ENCODE results near the gene SLC49A4. TPM values are rescaled to one million over a fixed set of nuclear protein-coding genes. Genes with fewer than 3 reads are reported as not detected.

Gene SLC49A4
- total RNA-seq, 1 experiment from 2014 or later: 49.5 TPM

DNA sequence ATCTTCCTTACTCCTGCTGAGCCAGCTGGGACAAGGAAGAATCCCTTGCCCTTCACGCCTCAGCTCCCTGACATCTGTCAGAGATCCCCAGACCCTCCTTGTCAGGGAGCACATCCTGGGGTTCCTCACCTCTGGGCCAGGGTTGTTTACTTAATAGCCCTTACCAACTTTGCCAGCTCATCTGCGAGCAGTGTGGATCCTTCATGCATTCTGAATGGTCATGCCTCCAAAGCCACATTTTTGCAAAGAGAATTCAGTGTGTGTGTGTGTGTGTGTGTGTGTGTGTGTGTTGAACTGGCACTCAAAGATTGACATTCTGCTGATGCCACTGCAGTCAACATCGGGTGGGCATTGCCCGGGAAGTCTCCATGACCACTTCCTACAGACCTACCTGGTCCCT is 112.6 kb downstream of the SLC49A4 start:
- DNase-seq (ENCODE audit: low spot score): no peak

DNA sequence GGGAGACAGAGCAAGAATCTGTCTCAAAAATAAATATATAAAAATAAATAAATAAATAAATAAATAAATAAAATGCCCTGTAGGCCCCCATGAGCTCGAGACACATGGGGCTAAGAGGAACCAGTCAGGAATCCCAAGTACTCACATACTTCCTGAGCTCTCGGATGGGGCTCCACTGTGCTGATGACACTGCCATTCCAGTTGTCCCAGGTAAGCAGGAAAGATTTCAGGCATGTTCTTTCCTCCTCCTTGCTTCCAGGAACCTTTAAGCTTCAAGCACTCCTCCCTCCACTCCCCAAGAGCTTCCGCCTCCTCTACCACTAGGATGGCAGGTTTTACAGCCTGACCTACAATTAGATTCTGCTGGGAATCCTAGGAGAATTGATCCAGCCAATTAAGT is 113.4 kb downstream of the SLC49A4 start:
- no peak for DNase-seq (ENCODE audit: low spot score)

DNA sequence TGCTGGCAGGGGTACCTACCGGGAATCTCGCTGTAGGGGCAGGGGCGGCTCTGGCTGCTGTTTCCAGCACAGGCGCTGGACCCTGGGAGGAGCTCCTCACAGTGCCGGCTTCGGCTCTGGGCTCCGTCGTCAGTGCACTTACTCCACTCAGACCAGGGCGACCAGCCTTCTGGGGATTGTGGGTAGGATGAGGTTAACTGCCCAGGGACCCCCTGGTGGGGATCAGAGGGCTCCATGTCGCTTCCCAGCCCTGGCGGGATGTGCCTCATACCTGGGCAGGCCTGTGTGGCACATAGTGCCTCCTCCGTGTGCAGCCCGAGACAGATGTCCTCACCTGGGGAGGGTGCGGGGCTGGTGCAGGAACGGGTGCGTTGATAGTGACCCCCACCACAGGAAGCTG is 117.0 kb downstream of the SLC49A4 start:
- DNase-seq (ENCODE audit: low spot score): no peak

DNA sequence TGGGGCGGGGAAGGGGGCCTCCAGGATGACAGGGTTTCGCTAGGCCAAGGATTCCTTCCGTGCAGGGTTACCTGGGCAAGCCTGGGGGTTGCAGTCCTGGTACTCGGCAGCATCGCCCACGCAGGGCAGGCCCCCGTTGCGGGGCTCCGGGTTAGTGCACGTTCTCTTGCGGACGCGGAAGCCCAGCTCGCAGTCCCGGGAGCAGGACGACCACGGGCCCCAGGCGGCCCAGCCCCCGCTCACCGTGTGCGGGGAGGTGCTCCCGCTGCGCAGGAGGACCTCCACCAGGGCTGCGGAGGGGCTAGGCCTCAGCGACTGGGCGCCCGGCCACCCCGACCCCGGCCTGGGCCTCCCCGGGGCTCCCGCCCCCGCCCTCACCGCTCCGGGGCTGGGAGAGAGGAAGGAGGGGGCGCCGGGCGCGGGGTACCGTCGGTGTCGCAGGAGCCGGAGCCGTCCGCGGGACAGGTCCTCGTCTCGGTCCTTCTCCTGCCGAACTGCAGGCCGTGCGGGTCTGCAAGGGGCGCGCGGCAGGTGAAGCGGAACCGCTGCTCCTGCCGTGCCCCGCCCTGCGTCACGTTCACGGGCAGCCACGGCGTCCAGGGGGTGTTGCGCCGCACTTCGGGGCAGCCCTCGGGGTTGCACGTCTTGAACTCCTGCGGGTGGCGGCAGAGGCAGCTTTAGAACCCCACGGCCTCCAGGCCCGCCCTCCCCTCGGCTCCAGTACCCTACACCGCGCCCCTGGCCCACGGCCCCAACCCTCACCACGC is 118.1 kb downstream of the SLC49A4 start:
- no peak for DNase-seq (ENCODE audit: low spot score)

DNA sequence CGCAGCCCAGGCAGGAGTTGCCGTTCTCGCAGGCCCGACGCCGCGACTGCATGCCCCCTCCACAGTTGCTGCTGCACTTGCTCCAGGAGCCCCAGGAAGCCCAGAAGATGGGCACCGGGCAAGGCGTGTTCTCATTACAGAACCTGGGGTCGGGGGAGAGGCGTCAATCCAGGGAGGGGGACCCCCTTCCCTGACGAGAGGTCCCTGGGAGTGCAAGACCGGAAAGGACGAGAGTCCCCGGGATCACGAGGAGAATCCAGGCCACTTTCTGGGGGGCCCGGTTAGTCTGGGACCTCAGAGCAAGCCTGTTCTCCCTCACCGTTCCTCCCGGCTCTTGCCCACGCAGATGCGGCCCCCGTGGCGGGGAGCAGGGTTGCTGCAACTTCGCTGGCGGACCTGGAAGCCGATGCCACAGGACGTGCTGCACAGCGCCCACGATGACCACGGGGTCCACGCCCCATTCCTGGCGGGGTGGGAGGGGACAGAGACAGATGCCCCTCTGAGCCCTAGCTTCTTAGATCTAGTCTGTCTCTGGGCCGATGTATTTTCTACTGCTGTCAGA is 118.8 kb downstream of the SLC49A4 start:
- DNase-seq (ENCODE audit: low spot score): no peak

DNA sequence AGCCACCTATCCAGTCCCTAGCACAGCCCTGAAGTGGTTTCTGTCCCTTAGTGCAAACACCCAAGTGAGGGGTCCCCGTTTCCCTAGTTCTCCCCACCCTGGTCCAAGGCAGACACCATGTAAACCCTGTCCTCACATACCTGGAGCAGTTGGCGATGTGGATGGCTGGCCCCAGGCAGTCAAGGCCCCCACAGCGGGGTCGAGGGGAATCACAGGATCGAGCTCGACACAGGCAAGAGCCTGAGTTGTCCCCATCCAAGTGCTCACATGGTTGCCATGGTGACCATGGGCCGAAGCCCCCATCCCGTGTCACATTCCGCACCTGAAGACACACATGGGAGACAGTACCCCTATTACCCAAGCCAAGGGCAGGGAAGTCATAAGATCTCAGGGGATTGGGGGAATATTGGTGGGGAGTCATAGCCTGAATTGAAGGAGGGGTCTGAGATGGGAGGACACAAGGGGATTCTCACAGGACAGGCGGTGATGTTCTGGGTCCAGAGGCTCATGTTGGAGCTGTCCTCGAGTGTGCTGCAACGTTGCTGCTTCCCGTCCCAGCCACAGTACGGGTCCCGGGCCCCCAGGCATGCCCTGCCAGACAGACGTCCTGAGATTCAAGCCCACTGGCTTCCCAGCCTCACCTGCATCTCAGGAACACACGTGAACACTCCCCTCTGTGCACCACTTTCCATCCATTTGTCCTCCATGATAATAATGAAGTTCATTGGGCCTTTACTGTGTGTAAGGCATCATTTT is 120.6 kb downstream of the SLC49A4 start:
- DNase-seq (ENCODE audit: low spot score): no peak

DNA sequence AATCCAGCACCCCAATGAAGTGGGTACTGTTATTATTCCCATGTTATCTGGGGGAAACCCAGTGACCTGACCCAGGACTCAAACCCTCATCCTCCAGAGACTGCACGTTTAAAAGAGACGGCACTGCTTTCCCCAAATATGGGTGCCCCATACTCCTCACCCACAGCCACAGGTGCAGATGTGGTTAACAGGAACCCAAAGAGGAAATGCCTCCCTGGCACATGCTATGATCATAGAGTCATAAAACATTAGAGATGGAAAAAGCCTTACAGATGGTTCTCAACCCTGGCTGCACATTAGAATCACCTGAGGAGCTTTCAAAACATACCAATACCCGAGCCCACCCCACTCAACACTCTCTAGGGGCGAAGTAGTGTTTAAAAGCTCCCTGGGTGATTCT is 121.2 kb downstream of the SLC49A4 start:
- no peak for DNase-seq (ENCODE audit: low spot score)

DNA sequence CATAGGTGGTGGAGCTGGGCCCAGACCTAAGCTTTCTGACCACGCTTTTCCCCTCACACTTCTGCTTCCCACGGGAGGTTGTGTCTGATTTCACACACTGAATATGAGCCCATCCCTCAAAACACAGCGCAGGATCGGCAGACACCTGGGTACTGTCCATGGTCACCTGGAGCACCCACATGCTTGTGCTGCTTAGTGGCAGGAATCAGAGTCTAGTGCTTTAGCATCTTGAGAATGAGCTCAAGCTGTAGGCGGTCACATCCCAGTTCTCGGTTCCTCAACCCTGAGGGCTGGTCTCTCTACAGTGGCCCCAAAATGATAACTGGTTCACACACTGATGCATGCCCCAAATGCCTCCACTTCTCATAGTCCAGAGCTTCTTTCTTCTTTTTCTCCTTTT is 121.7 kb downstream of the SLC49A4 start:
- DNase-seq (ENCODE audit: low spot score): no peak

DNA sequence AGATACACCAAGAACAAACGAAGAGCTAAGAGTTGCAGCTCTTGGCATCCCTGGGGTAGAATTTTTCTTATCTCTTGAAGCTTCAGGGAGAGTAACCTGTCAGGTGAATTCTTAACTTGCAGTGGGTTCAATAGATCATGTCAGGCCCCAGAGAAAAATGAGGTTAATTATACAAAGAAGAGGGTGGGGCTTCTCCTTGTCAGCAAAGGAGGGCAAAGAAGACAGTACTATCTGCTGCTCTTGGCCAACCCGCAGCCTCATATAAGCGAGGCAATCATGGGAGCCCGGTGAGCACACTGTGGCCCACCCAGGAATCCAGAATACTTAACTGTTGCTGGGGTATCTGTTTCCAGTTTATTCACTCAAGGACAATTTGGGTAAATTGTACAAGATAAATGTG is 122.5 kb downstream of the SLC49A4 start:
- no peak for DNase-seq (ENCODE audit: low spot score)

DNA sequence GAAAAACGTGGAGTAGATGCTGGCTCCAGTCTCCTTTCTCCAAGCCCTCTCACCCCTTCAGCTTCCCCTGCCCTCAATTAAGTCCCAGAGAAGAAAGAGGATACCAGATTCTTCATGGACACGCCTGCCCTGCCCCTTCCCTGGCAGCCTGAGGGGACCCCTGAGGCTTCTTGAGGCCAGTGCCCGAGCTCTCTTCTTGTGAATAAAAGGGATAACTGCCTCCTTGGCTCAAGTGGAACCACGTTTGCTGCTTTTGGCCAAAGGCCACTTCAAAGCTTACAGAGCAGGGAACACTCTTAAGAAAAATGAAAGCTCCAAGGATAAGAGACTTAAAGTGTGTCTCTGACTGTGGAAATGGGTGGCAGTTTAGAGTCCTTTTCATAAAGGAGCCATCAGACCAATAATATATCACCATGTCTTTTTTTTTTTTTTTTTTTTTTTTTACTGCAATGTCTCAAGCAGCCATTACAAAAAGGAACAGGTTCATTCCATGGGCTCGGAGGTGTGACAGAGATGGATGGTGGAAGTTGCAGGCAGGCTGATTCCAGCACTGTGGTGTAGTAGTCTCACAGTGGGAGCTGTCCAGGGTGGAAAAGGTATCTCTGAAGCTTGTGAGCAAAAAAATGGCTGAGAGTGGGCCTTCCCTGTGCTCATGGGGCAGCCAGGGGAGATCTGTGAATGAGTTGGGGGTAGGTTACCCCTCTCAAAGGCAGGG is 123.9 kb downstream of the SLC49A4 start:
- peak; percentile 31 for DNase-seq (ENCODE audit: low spot score)

DNA sequence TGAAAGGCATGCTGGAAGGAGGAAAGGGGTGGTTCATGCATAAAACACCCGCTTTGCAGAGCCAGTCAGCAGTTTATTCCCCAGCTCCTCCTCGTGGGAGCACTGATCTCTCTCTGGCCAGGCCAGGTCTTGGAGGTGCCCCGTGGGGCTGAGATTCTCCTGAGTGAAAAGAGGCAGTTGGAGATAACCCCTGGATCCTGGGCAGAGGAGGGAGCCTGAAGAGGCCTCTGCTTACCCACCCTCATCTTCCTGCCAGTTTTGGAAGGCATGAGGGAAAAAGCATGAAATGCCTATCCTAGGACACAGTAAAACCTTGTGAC is 124.4 kb downstream of the SLC49A4 start:
- no peak for DNase-seq (ENCODE audit: low spot score)

DNA sequence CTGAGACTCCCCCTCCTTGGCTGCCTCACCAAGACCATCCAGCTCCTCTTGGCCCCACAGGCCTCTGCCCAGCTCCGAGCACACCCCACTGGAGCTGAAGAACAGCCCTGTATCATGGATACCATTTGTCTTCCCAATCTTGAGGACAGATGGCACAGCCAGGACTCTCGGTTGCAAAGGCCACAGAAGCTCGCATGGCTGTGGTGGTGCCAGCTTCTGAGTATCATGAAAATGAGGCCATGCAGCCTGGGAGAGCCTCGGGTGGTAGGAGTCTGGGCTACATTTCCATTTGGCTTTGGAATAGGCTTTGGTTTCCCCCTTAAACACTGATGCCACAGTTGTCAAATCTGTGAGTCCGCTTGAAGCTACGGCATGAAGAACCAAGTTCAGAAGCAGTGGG is 126.1 kb downstream of the SLC49A4 start:
- no peak for DNase-seq (ENCODE audit: low spot score)

DNA sequence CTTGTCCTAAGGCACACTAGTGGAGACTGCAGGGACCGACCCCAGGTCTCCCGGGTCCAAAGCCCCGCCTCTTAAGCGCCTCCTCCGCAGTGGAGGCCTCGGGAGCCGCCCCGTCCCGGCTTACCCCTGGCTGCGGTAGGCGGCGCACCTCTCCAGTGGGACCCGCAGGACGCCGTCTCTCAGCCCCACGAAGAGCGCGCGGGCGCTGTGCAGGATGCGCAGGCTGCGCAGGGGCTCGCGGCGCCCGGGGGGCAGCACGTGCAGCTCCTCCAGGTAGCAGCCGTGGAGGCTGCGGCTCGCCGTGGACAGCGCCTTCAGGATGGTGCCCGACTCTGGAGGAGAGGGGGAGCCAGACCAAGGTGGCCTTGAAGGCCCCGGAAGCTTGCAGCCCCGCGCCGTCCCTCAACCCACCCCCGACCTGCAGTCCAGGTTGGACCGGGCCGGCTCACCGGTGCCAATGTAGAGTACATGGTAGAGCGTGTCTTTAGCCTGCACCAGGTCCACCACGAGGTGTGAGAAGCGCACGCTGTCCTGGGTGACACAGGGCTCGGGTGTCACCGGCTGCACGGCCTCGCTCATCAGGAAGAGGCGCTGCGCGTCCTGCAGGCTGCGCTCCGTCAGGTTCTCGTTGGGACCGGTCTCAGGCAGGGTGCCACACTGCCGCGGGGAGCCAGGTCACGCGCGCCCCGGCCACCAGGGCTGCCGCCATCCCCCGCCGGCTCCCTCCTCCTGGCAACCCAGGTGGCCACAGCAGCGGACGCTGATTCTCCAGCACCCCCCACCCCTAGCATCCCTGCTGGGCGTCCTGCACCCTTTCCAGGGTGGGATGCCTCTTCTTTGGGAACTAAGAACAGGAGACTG is 127.2 kb downstream of the SLC49A4 start:
- no peak for DNase-seq (ENCODE audit: low spot score)

DNA sequence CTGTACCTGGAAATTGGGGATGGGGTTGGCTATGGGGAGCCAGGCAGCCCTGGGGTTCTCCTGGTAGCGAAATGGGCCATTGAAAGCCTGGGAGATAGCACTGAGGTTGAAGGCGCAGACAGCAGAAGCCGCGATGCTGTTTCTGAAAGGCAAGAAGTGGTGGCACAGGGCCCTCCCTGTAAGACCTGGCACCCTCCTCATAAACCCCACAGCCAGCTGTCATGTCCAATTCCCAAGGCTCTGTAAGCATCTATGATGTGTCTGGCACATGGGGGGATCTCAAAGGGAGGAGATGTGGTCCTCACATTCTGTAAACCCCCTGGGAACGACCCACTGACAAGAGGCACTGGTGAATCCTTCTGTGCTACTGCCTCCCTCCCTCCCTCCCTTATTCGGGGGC is 128.7 kb downstream of the SLC49A4 start:
- no peak for DNase-seq (ENCODE audit: low spot score)

DNA sequence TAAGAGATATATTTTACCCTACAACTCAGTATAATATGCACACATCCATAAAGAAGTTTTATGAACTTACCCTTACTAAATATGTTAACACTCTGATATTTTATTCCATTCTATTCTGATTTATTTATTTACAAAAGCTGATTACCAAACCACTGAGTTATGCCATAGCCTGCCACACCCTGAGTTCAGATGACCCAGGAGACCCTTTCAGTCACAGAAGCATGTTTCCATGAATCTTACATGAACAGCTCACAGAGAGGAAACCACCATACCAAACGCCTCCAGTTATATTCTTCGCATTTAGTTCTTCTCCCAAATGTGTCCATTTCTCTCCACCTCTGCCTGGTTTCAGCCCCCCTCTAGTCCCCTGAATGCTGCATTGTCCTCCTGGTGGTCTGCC is 129.2 kb downstream of the SLC49A4 start:
- no peak for DNase-seq (ENCODE audit: low spot score)

DNA sequence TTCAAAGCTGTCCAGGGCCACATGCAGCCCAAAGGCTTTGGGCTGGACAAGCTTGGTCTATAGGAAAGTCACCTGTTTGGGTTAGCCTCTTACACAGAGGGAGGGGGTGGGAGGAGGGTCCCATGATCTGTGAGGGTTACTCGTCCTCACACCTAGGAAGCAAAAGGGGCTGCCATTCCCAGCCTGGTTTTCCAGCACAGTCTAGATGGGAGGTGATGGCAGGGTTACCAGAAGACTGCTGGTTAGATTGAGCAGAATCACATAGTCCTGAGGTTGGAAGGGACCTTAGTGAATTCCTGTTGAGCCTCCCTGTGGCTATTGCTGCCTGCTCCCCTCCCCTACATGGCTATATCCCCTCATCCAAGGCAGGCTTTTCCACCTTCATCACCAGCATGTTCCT is 130.9 kb downstream of the SLC49A4 start:
- no peak for DNase-seq (ENCODE audit: low spot score)

DNA sequence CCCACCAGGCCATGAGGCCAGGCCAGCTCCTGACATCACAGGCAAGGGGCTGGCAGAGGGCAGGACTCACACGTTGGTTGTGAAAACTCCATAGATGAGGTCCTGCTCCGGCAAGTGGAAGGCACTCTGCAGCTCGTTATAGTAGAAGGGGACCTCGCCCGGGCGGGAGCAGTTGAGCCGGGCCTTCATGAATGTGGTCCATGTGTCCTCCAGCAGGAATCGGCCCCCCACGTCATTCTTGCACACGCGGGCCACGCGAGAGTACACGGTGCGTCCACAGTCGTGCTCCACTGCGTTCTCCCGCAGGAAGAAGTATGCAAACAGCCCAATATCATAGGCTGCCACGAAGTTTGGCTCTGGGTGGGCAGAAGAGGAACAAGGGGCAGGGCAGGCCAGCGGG is 131.5 kb downstream of the SLC49A4 start:
- no peak for DNase-seq (ENCODE audit: low spot score)

DNA sequence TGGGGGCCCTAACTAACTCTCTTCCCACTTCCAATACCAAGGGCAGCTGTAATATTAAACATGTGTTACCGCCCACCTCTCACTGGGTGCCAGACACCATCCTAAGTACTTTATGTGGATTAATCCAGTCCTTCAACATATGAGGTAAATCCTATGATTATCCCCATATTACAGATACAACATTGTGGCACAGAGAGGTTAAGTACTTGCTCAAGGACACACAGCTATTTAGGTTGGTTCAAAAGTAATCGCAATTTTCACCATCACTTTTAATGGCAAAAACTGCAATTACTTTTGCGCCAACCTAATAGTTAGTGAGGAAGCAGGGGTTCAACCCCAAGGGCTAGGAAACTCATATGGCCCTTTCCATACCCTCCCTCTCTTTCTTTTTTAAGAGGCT is 131.9 kb downstream of the SLC49A4 start:
- DNase-seq (ENCODE audit: low spot score): no peak

DNA sequence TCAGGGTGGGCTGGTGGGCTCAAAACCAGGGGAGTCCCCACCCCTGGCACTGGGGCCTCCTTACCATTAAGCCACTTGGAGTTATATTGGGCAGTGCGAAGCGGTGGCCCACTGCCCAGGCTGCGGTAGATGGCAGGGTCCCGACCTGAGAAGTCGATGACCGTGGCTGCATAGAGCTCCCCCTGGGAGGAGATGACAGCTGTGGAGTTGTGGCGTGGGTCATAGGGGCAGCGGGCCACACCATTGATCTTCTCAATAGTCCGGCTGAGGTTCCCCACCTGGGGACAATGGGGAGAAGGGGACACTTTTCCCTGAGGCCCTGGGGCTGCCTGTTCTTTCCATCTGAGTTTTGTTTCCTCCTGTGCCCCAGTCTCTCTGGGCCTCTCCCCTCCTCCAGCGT is 132.9 kb downstream of the SLC49A4 start:
- DNase-seq (ENCODE audit: low spot score): no peak

DNA sequence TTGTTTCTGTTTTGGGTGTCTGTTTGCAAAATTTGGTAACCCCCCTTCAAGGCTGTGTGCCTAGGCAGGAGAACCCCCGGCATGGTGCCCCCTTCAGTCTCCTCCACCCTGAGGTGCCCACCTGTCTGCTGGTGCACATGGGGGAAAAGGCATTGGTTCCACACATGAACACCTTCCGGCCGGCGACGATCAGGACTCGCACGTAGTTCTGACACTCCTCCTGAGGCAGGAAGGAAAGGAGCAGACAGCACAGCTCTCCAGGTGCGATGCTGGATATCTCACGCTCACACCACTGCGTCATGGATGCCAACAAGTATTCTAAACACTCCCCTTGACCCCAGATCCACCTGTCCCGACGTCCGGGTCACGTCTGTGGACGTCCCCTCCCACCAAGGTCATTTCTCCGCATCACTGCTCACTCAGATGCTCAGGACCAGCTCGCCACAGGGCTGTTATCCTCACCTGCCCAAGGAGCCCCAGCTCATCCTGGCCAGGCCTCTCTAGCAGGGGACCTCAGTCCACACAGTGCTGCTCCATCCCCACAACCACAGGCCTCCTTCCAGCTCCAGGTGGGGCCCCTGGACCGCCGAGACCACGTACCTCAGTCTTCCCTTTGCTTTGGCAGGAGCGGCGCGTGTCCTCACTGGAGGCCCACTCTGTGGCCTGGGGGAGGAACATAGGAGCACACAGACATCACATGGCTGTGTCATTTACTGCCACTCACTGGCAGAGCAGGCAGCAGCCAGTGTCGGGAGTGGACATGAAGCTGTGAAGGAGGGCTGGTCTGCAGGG is 133.7 kb downstream of the SLC49A4 start:
- no peak for DNase-seq (ENCODE audit: low spot score)

All from A172 (cell line).